Measurements from ENCODE around the gene TMC2. TPM values are rescaled to one million over a fixed set of nuclear protein-coding genes. Genes with fewer than 3 reads are reported as not detected.

TMC2 gene
- total RNA-seq, 1 donor from 2014 or later, result not detected

GRCh38 chr20:2563116-2563515 is 26.7 kb downstream of the TMC2 start:
- H3K4me3 Mint-ChIP-seq (ENCODE audit: unreplicated experiment), result no peak overlapping the region
- peaks cover 5% of the 10 kb centered on the region for H3K27me3 Mint-ChIP-seq (ENCODE audit: unreplicated experiment)
- H3K4me1 Mint-ChIP-seq (ENCODE audit: low read depth, unreplicated experiment), result peaks cover 6% of the 10 kb centered on the region
- DNase-seq, result no peak
- TF ChIP-seq CTCF (IDR thresholded peaks at IDR 0.05; ENCODE audit: partially characterized antibody, unreplicated experiment), result no peak
- peaks cover 2% of the 10 kb centered on the region for H3K9me3 Mint-ChIP-seq (ENCODE audit: unreplicated experiment)
- no peaks in the 10 kb centered on the region for H3K36me3 Mint-ChIP-seq (ENCODE audit: unreplicated experiment)
- H3K27ac Mint-ChIP-seq (ENCODE audit: unreplicated experiment), result no peak overlapping the region

GRCh38 chr20:2564406-2564805 is 28.0 kb downstream of the TMC2 start:
- peaks cover 4% of the 10 kb centered on the region for H3K27me3 Mint-ChIP-seq (ENCODE audit: unreplicated experiment)
- no peak overlapping the region for H3K4me3 Mint-ChIP-seq (ENCODE audit: unreplicated experiment)
- H3K4me1 Mint-ChIP-seq (ENCODE audit: low read depth, unreplicated experiment), result peaks cover 6% of the 10 kb centered on the region
- no peak for TF ChIP-seq CTCF (IDR thresholded peaks at IDR 0.05; ENCODE audit: partially characterized antibody, unreplicated experiment)
- DNase-seq, result no peak
- H3K9me3 Mint-ChIP-seq (ENCODE audit: unreplicated experiment), result peaks cover 2% of the 10 kb centered on the region
- H3K27ac Mint-ChIP-seq (ENCODE audit: unreplicated experiment), result peak overlapping the region; percentile 15
- no peaks in the 10 kb centered on the region for H3K36me3 Mint-ChIP-seq (ENCODE audit: unreplicated experiment)

- Mint-ChIP-seq H3K9me3 (ENCODE audit: unreplicated experiment) (no peaks in the 10 kb centered on the region), H3K4me3 (ENCODE audit: unreplicated experiment) (no peak overlapping the region), H3K27ac (ENCODE audit: unreplicated experiment) (no peak overlapping the region), H3K36me3 (ENCODE audit: unreplicated experiment) (no peaks in the 10 kb centered on the region), H3K4me1 (ENCODE audit: low read depth, unreplicated experiment) (peaks cover 2% of the 10 kb centered on the region), H3K27me3 (ENCODE audit: unreplicated experiment) (peaks cover 2% of the 10 kb centered on the region)
- no peak for TF ChIP-seq CTCF (IDR thresholded peaks at IDR 0.05; ENCODE audit: partially characterized antibody, unreplicated experiment)
- DNase-seq, result no peak
Observed at GRCh38 chr20:2575682-2576081, 39.3 kb downstream of the TMC2 start.

GRCh38 chr20:2576317-2576727 is 39.9 kb downstream of the TMC2 start:
- H3K27me3 Mint-ChIP-seq (ENCODE audit: unreplicated experiment), result peaks cover 2% of the 10 kb centered on the region
- H3K4me3 Mint-ChIP-seq (ENCODE audit: unreplicated experiment), result no peak overlapping the region
- peaks cover 2% of the 10 kb centered on the region for H3K4me1 Mint-ChIP-seq (ENCODE audit: low read depth, unreplicated experiment)
- no peak for TF ChIP-seq CTCF (IDR thresholded peaks at IDR 0.05; ENCODE audit: partially characterized antibody, unreplicated experiment)
- DNase-seq, result peak; percentile 24
- no peak overlapping the region for H3K27ac Mint-ChIP-seq (ENCODE audit: unreplicated experiment)
- H3K36me3 Mint-ChIP-seq (ENCODE audit: unreplicated experiment), result no peaks in the 10 kb centered on the region
- no peaks in the 10 kb centered on the region for H3K9me3 Mint-ChIP-seq (ENCODE audit: unreplicated experiment)

- no peaks in the 10 kb centered on the region for H3K36me3 Mint-ChIP-seq (ENCODE audit: unreplicated experiment)
- DNase-seq, result no peak
- no peaks in the 10 kb centered on the region for H3K9me3 Mint-ChIP-seq (ENCODE audit: unreplicated experiment)
- no peak overlapping the region for H3K4me3 Mint-ChIP-seq (ENCODE audit: unreplicated experiment)
- no peak overlapping the region for H3K27ac Mint-ChIP-seq (ENCODE audit: unreplicated experiment)
- TF ChIP-seq CTCF (IDR thresholded peaks at IDR 0.05; ENCODE audit: partially characterized antibody, unreplicated experiment), result no peak
- H3K4me1 Mint-ChIP-seq (ENCODE audit: low read depth, unreplicated experiment), result peaks cover 2% of the 10 kb centered on the region
- H3K27me3 Mint-ChIP-seq (ENCODE audit: unreplicated experiment), result peaks cover 2% of the 10 kb centered on the region
Observed at GRCh38 chr20:2578475-2579192, 42.3 kb downstream of the TMC2 start.
